OCI-LY1 (cell line): ENCODE results near the gene ADAM19.

Experiments
- EZH2 ChIP-seq: fragments of 200-600 bp; sonication (generic), shearing (Covaris generic); IDR thresholded peaks from 2 replicates; pipeline ENCODE4 v1.8.0; 2017; ENCODE audit warnings: borderline replicate concordance, mixed run types, mild to moderate bottlenecking, antibody characterized with exemption, low read length, moderate library complexity, mixed read lengths
- TF ChIP-seq, protein P1 (sequence below): fragments of 200-600 bp; sonication (generic), shearing (Covaris generic); IDR thresholded peaks from 2 replicates; pipeline ENCODE4 v1.5.1; 2017; ENCODE audit warnings: mild to moderate bottlenecking, antibody characterized with exemption, low read length, moderate library complexity, mixed read lengths

DNA sequence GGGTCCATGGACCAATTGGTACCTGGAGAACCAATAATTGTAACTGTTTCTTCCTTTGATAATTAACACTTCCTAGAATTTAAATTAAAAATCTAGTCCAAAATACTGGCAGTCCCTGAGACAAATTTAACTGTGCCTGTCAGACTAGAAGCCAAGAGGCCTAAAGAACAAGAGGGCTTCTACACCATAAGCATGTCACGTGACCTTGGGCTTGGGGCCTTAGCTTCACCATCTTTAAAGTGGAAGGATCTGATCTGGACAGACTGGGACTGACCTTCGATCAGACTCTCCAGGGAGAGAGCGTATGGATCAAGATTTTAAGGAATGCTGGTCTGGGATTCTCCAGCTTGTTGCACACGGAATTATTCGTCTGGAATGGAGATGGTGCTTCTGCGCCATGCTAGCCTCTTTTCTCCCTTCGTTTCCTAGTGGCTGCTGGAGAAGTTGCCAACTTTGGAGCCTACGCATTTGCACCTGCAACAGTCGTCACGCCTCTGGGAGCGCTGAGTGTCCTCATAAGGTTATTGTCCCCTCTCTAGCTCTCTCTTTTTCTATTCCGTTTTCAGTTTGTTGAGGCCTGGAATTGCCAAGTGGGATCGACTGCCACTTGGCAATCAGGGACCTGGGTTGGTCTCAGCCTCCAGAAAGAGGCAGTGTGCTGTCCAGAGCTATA, 107.1 kb downstream of the ADAM19 start:
- TF ChIP-seq, protein P1, sequence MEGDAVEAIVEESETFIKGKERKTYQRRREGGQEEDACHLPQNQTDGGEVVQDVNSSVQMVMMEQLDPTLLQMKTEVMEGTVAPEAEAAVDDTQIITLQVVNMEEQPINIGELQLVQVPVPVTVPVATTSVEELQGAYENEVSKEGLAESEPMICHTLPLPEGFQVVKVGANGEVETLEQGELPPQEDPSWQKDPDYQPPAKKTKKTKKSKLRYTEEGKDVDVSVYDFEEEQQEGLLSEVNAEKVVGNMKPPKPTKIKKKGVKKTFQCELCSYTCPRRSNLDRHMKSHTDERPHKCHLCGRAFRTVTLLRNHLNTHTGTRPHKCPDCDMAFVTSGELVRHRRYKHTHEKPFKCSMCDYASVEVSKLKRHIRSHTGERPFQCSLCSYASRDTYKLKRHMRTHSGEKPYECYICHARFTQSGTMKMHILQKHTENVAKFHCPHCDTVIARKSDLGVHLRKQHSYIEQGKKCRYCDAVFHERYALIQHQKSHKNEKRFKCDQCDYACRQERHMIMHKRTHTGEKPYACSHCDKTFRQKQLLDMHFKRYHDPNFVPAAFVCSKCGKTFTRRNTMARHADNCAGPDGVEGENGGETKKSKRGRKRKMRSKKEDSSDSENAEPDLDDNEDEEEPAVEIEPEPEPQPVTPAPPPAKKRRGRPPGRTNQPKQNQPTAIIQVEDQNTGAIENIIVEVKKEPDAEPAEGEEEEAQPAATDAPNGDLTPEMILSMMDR, result no peak
- no peak for TF ChIP-seq EZH2
